ENCODE measurements around the gene VPREB3.

VPREB3 gene

GRCh38 chr22:23767303-23767672, 13.1 kb upstream of the VPREB3 start:
- Histone ChIP-seq H3K9me3 (no peaks in the 10 kb centered on the region), H3K27ac (no peak overlapping the region), H3K4me3 (ENCODE audit: low read depth in 1 of 2, low read length in 1 of 2) (peak overlapping the region; percentile 81 to 84), H3K36me3 (no peaks in the 10 kb centered on the region), H3K4me1 (ENCODE audit: control insufficient read depth in 1 of 2, insufficient read depth in 1 of 2, low read depth in 1 of 2, low read length in 1 of 2) (peaks cover 33 to 42% of the 10 kb centered on the region in 2 experiments), H3K27me3 (peaks cover 14% of the 10 kb centered on the region)
- TF ChIP-seq CTCF (IDR thresholded peaks at IDR 0.05) = no peak

DNA sequence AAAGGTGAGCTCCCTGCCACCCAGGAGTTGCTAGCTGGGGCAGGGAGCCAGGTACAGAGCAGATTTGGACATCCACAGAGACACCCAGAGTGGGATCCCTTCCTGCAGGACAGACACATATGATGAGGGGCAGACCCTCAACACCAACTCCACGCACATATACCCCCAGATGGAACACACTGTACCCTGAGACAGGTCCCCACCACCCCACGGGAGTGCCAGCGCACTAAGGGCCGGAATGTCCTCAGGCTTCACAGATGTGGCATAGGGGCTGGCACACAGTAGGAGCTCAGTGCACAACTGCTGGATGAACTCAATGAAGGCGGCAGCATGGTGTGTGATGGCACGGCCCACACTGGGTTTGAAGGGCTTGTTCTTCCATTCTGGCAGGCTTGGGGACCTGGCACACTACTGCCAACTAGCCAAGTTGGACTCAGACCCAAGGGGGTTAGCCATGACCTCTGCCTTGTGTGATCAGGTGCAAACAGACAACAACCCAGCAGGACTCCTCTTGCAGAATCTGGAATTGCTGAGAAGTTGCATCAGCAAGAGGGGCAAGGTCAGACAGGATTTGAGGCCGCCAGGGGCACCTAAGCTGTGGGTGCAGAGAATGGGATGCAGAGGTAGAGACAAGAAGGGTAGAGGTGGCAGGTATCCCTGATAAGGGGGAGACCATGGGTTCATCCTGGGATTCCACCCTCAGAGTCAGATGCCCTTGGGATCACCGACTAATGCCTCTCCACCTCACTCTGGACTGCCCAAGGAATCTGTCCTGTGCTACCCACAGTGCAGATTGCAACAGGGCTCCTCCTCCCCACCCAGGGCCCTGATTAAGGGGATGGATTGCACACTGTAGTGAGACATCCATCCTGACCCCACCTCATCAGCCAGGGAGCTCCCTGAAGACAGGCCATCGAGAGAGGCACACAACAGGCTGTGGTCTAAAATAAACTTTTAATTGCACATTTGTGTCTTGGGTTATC, 11.0 kb upstream of the VPREB3 start:
- H3K9me3 ChIP-seq = no peaks in the 10 kb centered on the region
- H3K4me1 ChIP-seq (ENCODE audit: control insufficient read depth in 1 of 2, insufficient read depth in 1 of 2, low read depth in 1 of 2, low read length in 1 of 2) = peaks cover 31 to 32% of the 10 kb centered on the region in 2 experiments
- no peak for TF ChIP-seq CTCF (IDR thresholded peaks at IDR 0.05)
- peaks cover 4% of the 10 kb centered on the region for H3K27me3 ChIP-seq
- H3K27ac ChIP-seq = no peak overlapping the region
- H3K36me3 ChIP-seq = no peaks in the 10 kb centered on the region
- H3K4me3 ChIP-seq (ENCODE audit: low read depth in 1 of 2, low read length in 1 of 2) = no peak overlapping the region

GRCh38 chr22:23763954-23764353, 9.7 kb upstream of the VPREB3 start:
- H3K27me3 ChIP-seq = peaks cover 4% of the 10 kb centered on the region
- peaks cover 31 to 32% of the 10 kb centered on the region in 2 experiments for H3K4me1 ChIP-seq (ENCODE audit: control insufficient read depth in 1 of 2, insufficient read depth in 1 of 2, low read depth in 1 of 2, low read length in 1 of 2)
- H3K4me3 ChIP-seq (ENCODE audit: low read depth in 1 of 2, low read length in 1 of 2) = peak overlapping the region; percentile 53 to 59
- no peak for TF ChIP-seq CTCF (IDR thresholded peaks at IDR 0.05)
- no peaks in the 10 kb centered on the region for H3K9me3 ChIP-seq
- no peak overlapping the region for H3K27ac ChIP-seq
- no peaks in the 10 kb centered on the region for H3K36me3 ChIP-seq

DNA sequence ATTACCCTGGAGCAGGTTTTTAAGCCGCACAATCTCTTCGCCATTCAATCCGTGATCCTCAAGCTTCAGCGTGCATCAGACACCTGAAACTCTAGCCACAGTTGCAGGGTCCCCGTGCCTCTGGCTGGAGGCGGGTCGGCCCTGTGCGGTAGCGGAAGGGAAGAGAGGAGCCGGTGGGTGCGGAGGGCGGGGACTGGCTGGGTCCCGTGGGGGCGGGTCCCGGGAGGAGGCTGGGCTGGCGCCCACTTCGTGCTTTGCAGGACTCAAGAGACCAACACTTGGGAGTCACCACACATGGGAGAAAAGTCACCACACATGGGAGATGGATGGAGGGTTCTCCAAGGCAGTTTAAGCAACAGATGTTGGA, 9.3 kb upstream of the VPREB3 start:
- H3K4me1 ChIP-seq (ENCODE audit: control insufficient read depth in 1 of 2, insufficient read depth in 1 of 2, low read depth in 1 of 2, low read length in 1 of 2) = peaks cover 31% of the 10 kb centered on the region in 2 experiments
- no peak overlapping the region for H3K27ac ChIP-seq

GRCh38 chr22:23762842-23763578, 8.8 kb upstream of the VPREB3 start, which contains the start of gene C22orf15:
Gene C22orf15, plus strand, starts transcription at chr22:23762990. Its CDS starts 317 bp downstream, at chr22:23763307.
- no peaks in the 10 kb centered on the region for H3K9me3 ChIP-seq
- no peak within 1 kb of the TSS for H3K27ac ChIP-seq
- H3K36me3 ChIP-seq = no peaks in the 10 kb centered on the region
- H3K4me1 ChIP-seq (ENCODE audit: control insufficient read depth in 1 of 2, insufficient read depth in 1 of 2, low read depth in 1 of 2, low read length in 1 of 2) = peaks cover 26% of the 10 kb centered on the region in 2 experiments
- peak within 1 kb of the TSS; percentile 53 to 59 for H3K4me3 ChIP-seq (ENCODE audit: low read depth in 1 of 2, low read length in 1 of 2)
- H3K27me3 ChIP-seq = peaks cover 4% of the 10 kb centered on the region
- TF ChIP-seq CTCF (IDR thresholded peaks at IDR 0.05) = no peak

More for the DNA sequence above, 9.3 kb upstream of the VPREB3 start:
- no peaks in the 10 kb centered on the region for H3K9me3 ChIP-seq
- H3K4me3 ChIP-seq (ENCODE audit: low read depth in 1 of 2, low read length in 1 of 2) = peak overlapping the region; percentile 53 to 59
- H3K36me3 ChIP-seq = no peaks in the 10 kb centered on the region
- H3K27me3 ChIP-seq = peaks cover 4% of the 10 kb centered on the region
- no peak for TF ChIP-seq CTCF (IDR thresholded peaks at IDR 0.05)

Measured in neutrophil (primary cell).